A375 (cell line): ENCODE measurements around the gene SIPA1L2. TPM values are rescaled to one million over a fixed set of nuclear protein-coding genes. Genes with fewer than 3 reads are reported as not detected.

Experiments used
- total RNA-seq: library from RNA; depleted of rRNA; stranded (reverse); fragments of >200 nt; shearing (Covaris generic); gene quantifications from 2 replicates; pipeline ENCODE4 v1.2.3, GENCODE V29; 2014; rRNA removed

Gene SIPA1L2
- total RNA-seq, result 10.2 and 11.0 TPM in 2 replicates

GRCh38 chr1:232630047-232630893 is at the start of gene SIPA1L2:
TSS of gene SIPA1L2 (minus strand) at chr1:232630133. CDS start at chr1:232515339, 114,794 bp downstream.

Other genes starting within 250 kb of the SIPA1L2 start
- 0.49 and 0.56 TPM in 2 replicates for gene MAP10, start 175.3 kb upstream of the SIPA1L2 start, total RNA-seq